HG03521 (cell line): ENCODE measurements around the gene RBM47.
"Not testable (repeated sequence)": the region's sequence is repeated elsewhere in the genome, so short reads cannot be mapped to it uniquely, and the experiment has no call there.

ENCODE experiments used
- ATAC-seq: cut with Tn5 transposase; IDR thresholded peaks from one replicate; pipeline ENCODE4 v1.9.1; 2021; ENCODE audit warnings: mild to moderate bottlenecking, moderate library complexity; ENCODE audit not compliant: unreplicated experiment

Gene RBM47

GRCh38 chr4:40454816-40455215, 174.8 kb downstream of the RBM47 start:
- ATAC-seq = no peak

- no peak for ATAC-seq
These were observed 175.8 kb downstream of the RBM47 start for GRCh38 chr4:40453912-40454311.

- ATAC-seq = no peak
These were observed 180.8 kb downstream of the RBM47 start for GRCh38 chr4:40448875-40449274.

GRCh38 chr4:40446839-40447238, 182.8 kb downstream of the RBM47 start:
- no peak for ATAC-seq

- not testable (repeated sequence) for ATAC-seq
These were observed 183.4 kb downstream of the RBM47 start for GRCh38 chr4:40446261-40446750.

GRCh38 chr4:40445671-40446070, 184.0 kb downstream of the RBM47 start:
- no peak for ATAC-seq

- no peak for ATAC-seq
These were observed 188.2 kb downstream of the RBM47 start for GRCh38 chr4:40441430-40441829.

- ATAC-seq = no peak
These were observed 190.1 kb downstream of the RBM47 start for GRCh38 chr4:40439519-40439918.

GRCh38 chr4:40438384-40439026, 191.2 kb downstream of the RBM47 start:
- ATAC-seq = no peak

- ATAC-seq = no peak
These were observed 191.8 kb downstream of the RBM47 start for GRCh38 chr4:40437741-40438383.

- ATAC-seq = not testable (repeated sequence)
These were observed 194.4 kb downstream of the RBM47 start for GRCh38 chr4:40435306-40435705.

- no peak for ATAC-seq
These were observed 195.5 kb downstream of the RBM47 start for GRCh38 chr4:40434126-40434687.

- no peak for ATAC-seq
These were observed 197.2 kb downstream of the RBM47 start for GRCh38 chr4:40432504-40432903.

GRCh38 chr4:40427871-40428270, 201.8 kb downstream of the RBM47 start:
- not testable (repeated sequence) for ATAC-seq

- ATAC-seq = no peak
These were observed 202.5 kb downstream of the RBM47 start for GRCh38 chr4:40427128-40427527.

GRCh38 chr4:40425799-40426574, 203.7 kb downstream of the RBM47 start:
- ATAC-seq = no peak

GRCh38 chr4:40423735-40424134, 205.9 kb downstream of the RBM47 start:
- no peak for ATAC-seq

GRCh38 chr4:40421839-40422708, 207.6 kb downstream of the RBM47 start:
- ATAC-seq = peak; percentile 65

GRCh38 chr4:40419231-40419912, 210.3 kb downstream of the RBM47 start:
- ATAC-seq = no peak
